Islet precursor cell (in vitro differentiated cells): Measurements from ENCODE around the gene ZBTB8OS.
A peak's percentile ranks its signal among the peaks of the same experiment; 100 is the strongest.
"Not testable (repeated sequence)": the region's sequence is repeated elsewhere in the genome, so short reads cannot be mapped to it uniquely, and the experiment has no call there.

ENCODE experiments used
- DNase-seq: peaks from one replicate; pipeline ENCODE4 v3.0.0-alpha.2; 2018

ZBTB8OS gene

GRCh38 chr1:32647308-32648134 lies 2.8 kb downstream of the ZBTB8OS start:
- DNase-seq = no peak

DNA sequence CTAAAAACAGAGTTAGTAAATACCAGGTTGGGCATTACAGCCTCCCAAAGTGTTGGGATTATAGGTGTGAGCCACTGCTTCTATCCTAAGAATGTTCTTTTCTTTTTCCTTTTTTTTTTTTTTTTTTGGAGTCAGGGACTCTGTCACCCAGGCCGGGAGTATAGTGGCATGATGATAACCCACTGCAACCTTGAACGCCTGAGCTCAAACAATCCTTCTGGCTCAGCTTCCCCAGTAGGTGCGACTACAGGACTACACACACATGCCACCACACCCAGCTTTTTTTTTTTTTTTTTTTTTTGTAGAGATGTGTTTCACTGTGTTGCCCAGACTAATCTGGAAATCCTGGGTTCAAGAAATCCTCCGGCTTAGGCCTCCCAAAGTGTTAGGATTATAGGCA lies 5.9 kb downstream of the ZBTB8OS start:
- DNase-seq = no peak

GRCh38 chr1:32642292-32642827 lies 8.0 kb downstream of the ZBTB8OS start:
- not testable (repeated sequence) for DNase-seq

- DNase-seq = no peak
Observed at GRCh38 chr1:32639489-32640075, 10.8 kb downstream of the ZBTB8OS start.

DNA sequence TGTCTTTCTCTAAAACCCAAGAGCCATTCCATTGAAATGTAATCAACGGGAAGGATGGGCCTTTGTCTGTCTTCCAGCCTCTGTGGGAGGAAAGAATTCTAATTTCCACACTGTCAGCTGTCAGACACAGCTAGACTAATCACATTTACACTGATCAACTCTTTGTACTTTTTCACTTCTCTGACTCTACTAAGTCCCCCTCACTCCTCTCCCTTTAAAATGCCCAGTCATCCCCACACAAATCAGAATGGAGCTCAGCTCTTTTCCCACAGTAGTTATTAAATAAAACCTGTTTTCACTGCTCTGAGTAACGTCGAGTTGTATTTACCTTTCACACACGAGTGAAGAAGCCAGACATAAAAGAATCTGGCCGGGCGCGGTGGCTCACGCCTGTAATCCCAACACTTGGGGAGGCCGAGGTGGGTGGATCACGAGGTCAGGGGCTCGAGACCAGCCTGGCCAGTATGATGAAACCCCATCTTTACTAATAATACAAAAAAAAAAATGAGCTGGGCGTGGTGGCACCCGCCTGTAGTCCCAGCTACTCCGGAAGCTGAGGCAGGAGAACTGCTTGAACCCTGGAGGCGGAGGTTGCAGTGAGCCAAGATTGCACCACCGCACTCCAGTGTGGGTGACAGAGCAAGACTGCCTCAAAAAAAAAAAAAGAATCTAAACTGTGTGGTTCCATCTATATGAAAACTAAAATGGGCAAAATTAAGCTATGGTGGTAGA lies 13.3 kb downstream of the ZBTB8OS start:
- DNase-seq = no peak

- peak; percentile 73 for DNase-seq
Observed at GRCh38 chr1:32635508-32636277, 14.7 kb downstream of the ZBTB8OS start.

- no peak for DNase-seq
Observed at GRCh38 chr1:32632829-32633228, 17.5 kb downstream of the ZBTB8OS start.

DNA sequence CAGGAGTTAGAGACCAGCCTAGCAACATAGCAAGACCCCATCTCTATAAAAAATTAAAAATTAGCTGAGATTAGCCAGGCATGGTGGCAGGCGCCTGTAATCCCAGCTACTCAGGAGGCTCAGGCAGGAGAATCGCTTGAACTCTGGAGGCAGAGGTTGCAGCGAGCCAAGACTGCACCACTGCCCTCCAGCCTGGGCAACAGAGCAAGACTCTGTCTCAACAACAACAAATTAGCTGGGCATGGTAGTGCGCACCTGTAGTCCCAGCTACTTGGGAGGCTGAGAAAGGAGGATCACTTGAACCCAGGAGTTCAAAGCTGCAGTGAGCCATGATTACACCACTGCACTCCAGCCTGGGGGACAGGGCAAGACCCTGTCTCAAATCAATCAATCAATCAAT lies 20.2 kb downstream of the ZBTB8OS start:
- not testable (repeated sequence) for DNase-seq

DNA sequence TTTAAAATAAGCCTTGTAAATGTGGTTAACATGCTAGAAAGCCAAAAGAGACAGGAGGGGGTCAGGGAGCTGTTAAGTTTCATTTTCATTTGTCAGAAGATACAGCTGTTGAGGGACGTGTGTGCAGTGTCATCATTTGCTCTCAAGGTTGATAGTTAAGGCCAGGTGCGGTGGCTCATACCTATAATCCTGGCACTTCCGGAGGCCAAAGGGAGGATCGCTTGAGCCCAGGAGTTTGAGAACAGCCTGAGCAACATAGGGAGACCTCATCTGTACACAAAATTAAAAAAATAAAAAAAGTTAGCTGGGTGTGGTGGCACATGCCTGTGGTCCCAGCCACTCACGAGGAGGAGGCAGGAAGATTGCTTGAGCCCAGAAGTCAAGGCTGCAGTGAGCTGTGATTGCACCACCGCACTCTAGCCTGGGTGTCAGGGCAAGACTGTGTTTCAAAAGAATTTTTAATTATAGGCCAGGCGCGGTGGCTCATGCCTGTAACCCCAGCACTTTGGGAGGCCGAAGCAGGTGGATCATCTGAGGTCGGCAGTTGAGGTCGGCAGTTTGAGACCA lies 22.7 kb downstream of the ZBTB8OS start:
- DNase-seq = no peak

DNA sequence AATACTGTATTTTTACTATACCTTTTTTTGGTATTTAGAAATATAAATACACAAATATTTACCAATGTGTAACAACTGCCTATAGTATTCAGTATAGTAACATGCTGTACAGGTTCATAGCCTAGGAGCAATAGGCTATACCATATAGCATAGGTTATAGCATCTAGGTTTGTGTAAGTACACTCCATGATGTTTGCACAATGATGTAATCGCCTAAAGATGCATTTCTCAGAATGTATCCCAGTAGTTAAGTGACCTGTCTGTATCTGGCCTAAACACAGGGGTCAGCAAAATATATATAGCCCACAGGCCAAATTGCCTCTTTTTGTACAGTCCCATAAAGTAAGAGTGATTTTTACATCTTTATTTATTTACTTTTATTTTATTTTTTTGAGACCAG lies 24.2 kb downstream of the ZBTB8OS start:
- no peak for DNase-seq

GRCh38 chr1:32623775-32624174 lies 26.6 kb downstream of the ZBTB8OS start:
- no peak for DNase-seq

DNA sequence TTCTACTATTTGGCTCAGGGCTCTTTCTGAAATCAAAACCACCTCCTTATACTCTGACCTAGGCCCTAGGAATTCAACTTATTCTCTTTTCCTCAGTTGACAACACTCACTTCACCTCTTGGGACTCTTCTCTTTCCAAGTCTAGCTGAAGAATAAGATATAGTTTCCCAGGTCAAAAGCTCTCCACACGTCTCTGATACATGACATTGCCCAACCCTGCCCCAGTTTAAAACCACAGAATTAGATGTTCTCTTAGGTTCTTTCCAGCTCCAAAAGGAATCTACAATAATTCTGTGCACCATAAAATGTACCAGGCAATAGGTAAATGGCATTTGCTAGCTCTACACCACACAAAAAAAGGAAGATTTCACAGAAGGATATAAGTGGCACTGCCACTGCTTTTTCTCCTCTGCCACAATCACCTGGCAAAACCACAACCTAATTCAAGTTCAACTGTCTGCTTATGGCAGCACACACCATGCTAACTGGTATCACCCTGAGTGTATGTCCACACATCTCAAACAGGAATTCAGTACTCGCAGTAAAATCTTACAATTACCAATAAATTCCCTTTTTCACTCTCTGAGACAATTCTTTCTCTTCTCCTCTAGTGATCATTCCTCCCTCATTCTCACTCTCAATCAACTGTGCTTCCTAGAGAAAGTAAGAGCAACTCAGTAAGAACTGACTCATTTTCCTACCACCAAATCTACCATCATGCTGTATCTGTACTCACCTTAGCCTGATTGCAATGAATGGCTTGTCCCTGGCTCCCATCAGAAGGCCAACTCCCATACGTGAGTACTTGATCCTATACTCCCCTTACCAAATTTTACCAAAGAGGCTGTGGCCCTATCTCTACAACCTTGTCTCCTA lies 27.3 kb downstream of the ZBTB8OS start:
- DNase-seq = no peak

DNA sequence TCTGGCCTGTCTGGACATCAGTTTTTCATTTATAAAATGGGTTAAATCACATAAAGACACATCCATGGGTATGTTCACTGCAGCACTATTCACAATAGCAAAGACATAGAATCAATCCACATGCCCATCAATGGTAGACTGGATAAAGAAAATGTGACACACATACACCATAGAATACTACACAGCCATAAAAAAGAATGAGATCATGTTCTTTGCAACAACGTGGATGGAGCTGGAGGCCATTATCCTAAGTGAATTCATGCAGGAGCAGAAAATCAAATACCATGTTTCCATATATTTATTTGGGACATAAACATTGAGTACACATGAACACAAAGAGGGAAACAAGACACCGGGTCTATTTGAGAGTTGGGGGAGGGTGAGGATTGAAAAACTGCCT lies 28.1 kb downstream of the ZBTB8OS start:
- no peak for DNase-seq

GRCh38 chr1:32619701-32620485 lies 30.5 kb downstream of the ZBTB8OS start:
- DNase-seq = no peak

- no peak for DNase-seq
Observed at GRCh38 chr1:32618673-32619221, 31.6 kb downstream of the ZBTB8OS start.

GRCh38 chr1:32613472-32613871 lies 36.9 kb downstream of the ZBTB8OS start:
- DNase-seq = no peak

- DNase-seq = peak; percentile 91
Observed at GRCh38 chr1:32612189-32612881, 38.0 kb downstream of the ZBTB8OS start.

DNA sequence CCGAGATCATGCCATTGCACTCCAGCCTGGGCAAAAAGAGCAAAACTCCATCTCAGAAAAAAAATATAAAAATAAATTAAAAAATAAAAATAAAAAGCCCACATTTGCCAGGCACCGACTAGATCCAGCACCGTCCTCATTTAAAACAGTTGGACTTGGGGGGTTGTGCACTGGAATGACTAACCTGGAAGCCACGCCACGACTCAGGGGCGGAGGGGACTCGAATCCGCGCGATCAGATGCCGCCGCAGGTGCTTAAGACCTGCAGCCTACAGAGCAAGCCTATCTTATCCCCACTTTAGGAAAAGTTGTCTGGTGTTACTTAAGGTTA lies 38.5 kb downstream of the ZBTB8OS start:
- DNase-seq = no peak

GRCh38 chr1:32609180-32609579 lies 41.2 kb downstream of the ZBTB8OS start:
- no peak for DNase-seq
